Measurements from ENCODE around the gene PSIP1. TPM values are rescaled to one million over a fixed set of nuclear protein-coding genes. Genes with fewer than 3 reads are reported as not detected.

Gene PSIP1
- total RNA-seq, 1 experiment from 2014 or later = 67.8 TPM

DNA sequence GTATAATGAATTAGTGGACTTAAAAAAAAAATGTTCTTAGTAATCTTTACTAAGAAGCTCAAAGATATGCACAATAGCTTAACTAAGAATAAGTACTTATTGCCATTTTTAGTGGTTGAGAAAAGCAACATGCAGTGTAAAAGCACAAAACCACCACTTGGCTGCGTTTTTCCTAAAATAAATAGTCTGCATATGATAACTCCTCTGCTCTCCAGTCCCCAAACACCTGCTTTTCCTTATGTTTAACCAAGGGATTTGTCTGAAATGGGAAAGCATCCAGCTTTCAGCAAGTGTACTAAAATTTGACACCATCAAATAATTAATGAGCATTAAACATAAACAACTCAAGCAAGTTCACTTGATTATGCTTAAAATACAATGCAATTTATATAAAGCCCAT is 41.4 kb downstream of the PSIP1 start:
- intact Hi-C loops (cut with micrococcal nuclease; ENCODE audit: unreplicated experiment) = no loop called here
- H3K4me2 ChIP-seq = no peak overlapping the region
- no peaks in the 10 kb centered on the region for H3K9me2 ChIP-seq (ENCODE audit: insufficient read depth)
- H3K27ac ChIP-seq = no peak overlapping the region
- H3K36me3 ChIP-seq (ENCODE audit: low read depth) = no peaks in the 10 kb centered on the region; the same call in 1 of the 2 replicates
- POLR2A ChIA-PET (ENCODE audit: unreplicated experiment) = no interaction called here
- CTCF ChIA-PET = no interaction called here
- TF ChIP-seq, protein P1, sequence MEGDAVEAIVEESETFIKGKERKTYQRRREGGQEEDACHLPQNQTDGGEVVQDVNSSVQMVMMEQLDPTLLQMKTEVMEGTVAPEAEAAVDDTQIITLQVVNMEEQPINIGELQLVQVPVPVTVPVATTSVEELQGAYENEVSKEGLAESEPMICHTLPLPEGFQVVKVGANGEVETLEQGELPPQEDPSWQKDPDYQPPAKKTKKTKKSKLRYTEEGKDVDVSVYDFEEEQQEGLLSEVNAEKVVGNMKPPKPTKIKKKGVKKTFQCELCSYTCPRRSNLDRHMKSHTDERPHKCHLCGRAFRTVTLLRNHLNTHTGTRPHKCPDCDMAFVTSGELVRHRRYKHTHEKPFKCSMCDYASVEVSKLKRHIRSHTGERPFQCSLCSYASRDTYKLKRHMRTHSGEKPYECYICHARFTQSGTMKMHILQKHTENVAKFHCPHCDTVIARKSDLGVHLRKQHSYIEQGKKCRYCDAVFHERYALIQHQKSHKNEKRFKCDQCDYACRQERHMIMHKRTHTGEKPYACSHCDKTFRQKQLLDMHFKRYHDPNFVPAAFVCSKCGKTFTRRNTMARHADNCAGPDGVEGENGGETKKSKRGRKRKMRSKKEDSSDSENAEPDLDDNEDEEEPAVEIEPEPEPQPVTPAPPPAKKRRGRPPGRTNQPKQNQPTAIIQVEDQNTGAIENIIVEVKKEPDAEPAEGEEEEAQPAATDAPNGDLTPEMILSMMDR (conservative IDR thresholded peaks at IDR 0.05) = no peak
- TF ChIP-seq EZH2 (IDR thresholded peaks at IDR 0.05; ENCODE audit: low read depth) = no peak
- no peak overlapping the region for H2AFZ ChIP-seq
- H3K9me3 ChIP-seq (ENCODE audit: insufficient read depth, low read depth) = no peaks in the 10 kb centered on the region
- BruUV-seq (replicated peaks) = no TSS peak
- no peaks in the 10 kb centered on the region for H3K4me1 ChIP-seq (replicated peaks; ENCODE audit: insufficient read depth)
- H3K27me3 ChIP-seq (ENCODE audit: insufficient read depth, low read depth) = no peaks in the 10 kb centered on the region
- H3K4me3 ChIP-seq = no peak overlapping the region
- H3K79me2 ChIP-seq (ENCODE audit: low read depth) = no peaks in the 10 kb centered on the region
- no peak for DNase-seq
- no peaks in the 10 kb centered on the region for H3F3A ChIP-seq (ENCODE audit: insufficient read depth, low read depth)
- no peaks in the 10 kb centered on the region for H4K20me1 ChIP-seq (ENCODE audit: insufficient read depth)

DNA sequence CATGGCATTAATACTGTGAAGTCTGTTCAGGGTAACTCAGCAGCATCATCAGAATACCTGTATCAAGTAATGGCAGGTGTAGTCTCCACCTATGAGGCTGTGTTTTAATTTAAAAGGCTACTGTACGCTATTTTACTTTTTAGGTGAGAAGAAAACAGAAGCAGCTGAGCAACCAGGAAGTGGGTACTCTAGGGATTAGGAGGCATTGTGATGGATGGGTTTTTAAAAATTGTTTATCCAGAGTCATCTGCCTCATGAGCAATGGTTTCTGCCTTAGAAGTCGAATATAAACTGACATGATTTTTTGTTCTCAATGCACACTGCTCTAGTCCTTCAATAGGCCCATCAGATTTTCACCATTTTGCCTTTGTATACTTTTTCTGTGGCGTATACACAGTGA is 42.6 kb downstream of the PSIP1 start:
- Histone ChIP-seq H2AFZ (no peak overlapping the region), H3K9me2 (ENCODE audit: insufficient read depth) (no peaks in the 10 kb centered on the region), H3K4me1 (replicated peaks; ENCODE audit: insufficient read depth) (no peaks in the 10 kb centered on the region), H3F3A (ENCODE audit: insufficient read depth, low read depth) (no peaks in the 10 kb centered on the region), H4K20me1 (ENCODE audit: insufficient read depth) (no peaks in the 10 kb centered on the region), H3K79me2 (ENCODE audit: low read depth) (no peaks in the 10 kb centered on the region), H3K36me3 (ENCODE audit: low read depth) (no peaks in the 10 kb centered on the region; the same call in 1 of the 2 replicates), H3K27ac (no peak overlapping the region), H3K27me3 (ENCODE audit: insufficient read depth, low read depth) (no peaks in the 10 kb centered on the region), H3K4me2 (no peak overlapping the region), H3K9me3 (ENCODE audit: insufficient read depth, low read depth) (no peaks in the 10 kb centered on the region), H3K4me3 (no peak overlapping the region)
- TF ChIP-seq EZH2 (IDR thresholded peaks at IDR 0.05; ENCODE audit: low read depth) = no peak
- TF ChIP-seq, protein P1 (conservative IDR thresholded peaks at IDR 0.05) = no peak
- POLR2A ChIA-PET (ENCODE audit: unreplicated experiment) = no interaction called here
- BruUV-seq (replicated peaks) = no TSS peak
- intact Hi-C loops (cut with micrococcal nuclease; ENCODE audit: unreplicated experiment) = no loop called here
- DNase-seq = no peak
- CTCF ChIA-PET = no interaction called here

DNA sequence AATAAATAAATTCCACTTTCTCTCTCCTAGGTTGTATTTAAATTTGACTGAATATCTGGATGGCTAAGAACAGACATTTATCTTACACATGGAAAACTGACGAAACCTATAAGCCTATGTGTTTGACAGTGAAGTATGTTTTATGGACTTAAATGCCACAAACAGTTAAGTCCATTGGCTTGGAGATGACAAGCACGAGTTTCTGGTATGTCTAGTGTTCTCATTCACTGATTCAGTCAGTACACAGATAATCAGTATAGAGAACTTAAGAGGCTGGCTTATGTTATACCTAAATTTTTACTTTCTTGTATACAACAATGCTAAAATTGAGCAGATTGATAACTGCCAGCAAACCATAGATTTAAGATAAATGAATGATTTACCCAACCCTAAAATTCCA is 49.2 kb downstream of the PSIP1 start:
- Histone ChIP-seq H2AFZ (no peak overlapping the region), H3K27ac (no peak overlapping the region), H3K36me3 (ENCODE audit: low read depth) (peaks cover 4% of the 10 kb centered on the region; the same call in 1 of the 2 replicates), H3K9me3 (ENCODE audit: insufficient read depth, low read depth) (no peaks in the 10 kb centered on the region), H3K4me2 (no peak overlapping the region), H3K4me1 (replicated peaks; ENCODE audit: insufficient read depth) (no peaks in the 10 kb centered on the region), H3K4me3 (no peak overlapping the region), H4K20me1 (ENCODE audit: insufficient read depth) (no peaks in the 10 kb centered on the region), H3K27me3 (ENCODE audit: insufficient read depth, low read depth) (no peaks in the 10 kb centered on the region), H3F3A (ENCODE audit: insufficient read depth, low read depth) (no peaks in the 10 kb centered on the region), H3K9me2 (ENCODE audit: insufficient read depth) (no peaks in the 10 kb centered on the region), H3K79me2 (ENCODE audit: low read depth) (no peaks in the 10 kb centered on the region)
- BruUV-seq (replicated peaks) = no TSS peak
- ChIA-PET CTCF (no interaction called here), POLR2A (ENCODE audit: unreplicated experiment) (no interaction called here)
- intact Hi-C loops (cut with micrococcal nuclease; ENCODE audit: unreplicated experiment) = no loop called here
- no peak for DNase-seq
- TF ChIP-seq, protein P1 (conservative IDR thresholded peaks at IDR 0.05) = no peak
- no peak for TF ChIP-seq EZH2 (IDR thresholded peaks at IDR 0.05; ENCODE audit: low read depth)

Measured in PC-9 (cell line).